Stimulated activated CD4-positive, alpha-beta T cell treated with anti-CD3 and anti-CD28 coated beads, Interleukin-12 subunit alpha, Interleukin-12 subunit beta, amount 100 ng/mL, for 48 hours (primary cell): ENCODE results near the gene KIFAP3.

Experiments
- DNase-seq, 3 donors: peaks; one replicate each; pipeline ENCODE4 v3.0.0-alpha.2; 2020; ENCODE audit warnings: low read depth in 2 of 3, low spot score in 1 of 3

The KIFAP3 gene

DNA sequence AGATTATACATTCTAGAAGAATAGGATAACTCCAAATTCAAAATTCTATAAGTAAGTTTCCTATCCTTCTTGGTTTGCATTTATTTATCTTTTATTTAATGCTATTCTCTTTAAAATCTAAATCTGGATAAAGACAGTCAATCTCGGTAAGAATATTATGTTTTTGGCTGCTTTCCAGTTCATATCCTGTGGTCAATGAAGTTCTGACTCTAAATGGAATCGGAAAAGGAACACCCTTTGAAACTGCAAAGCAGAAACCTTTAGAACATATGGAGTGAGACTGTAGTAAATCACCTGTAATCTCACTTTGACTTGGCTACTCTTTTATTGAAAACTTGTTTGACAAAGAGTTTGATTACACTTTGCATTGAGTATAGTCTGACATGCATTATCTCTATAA, 85.2 kb downstream of the KIFAP3 start:
- DNase-seq = no peak

- no peak for DNase-seq
These were observed 88.7 kb downstream of the KIFAP3 start for GRCh38 chr1:169985757-169986156.

GRCh38 chr1:169974067-169974466, 100.4 kb downstream of the KIFAP3 start:
- DNase-seq = no peak

- no peak for DNase-seq
These were observed 104.4 kb downstream of the KIFAP3 start for GRCh38 chr1:169970114-169970513.

GRCh38 chr1:169968174-169968573, 106.3 kb downstream of the KIFAP3 start:
- no peak for DNase-seq

DNA sequence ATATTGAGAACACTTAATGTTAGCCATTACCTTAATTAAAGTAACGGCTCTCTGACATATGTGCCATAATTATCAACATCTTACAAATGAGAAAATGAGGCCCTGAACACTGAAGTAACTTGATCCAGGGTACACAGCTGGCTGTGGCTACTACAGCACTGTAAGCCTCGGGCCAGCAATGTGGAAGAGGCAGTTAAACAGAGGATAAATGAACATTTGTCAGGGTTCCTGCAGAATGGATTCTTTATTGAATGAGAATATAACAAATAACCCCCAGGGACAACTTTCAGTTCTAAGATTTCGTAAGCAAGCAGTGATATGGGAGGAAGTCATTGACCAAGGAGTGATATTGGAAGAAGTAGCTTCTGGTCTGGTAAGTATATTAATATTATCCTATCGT, 110.3 kb downstream of the KIFAP3 start:
- no peak for DNase-seq

DNA sequence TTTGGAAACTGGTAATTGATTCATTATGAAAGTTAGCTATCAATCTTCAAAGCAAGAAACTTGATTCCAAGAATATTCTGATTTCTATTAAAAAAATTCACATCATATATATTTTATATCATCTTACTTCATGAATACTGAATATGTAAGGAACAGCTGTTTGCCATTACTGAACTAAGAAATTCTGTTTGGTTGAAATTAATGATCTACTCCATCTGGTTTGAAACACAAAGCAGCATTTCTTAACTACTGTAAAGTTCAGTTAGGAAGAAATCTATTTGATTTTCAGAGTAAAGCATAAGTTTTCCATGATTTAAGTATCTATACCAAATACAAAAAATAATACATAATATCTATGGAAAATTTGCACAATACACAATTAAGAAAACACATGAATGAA, 114.8 kb downstream of the KIFAP3 start:
- DNase-seq = no peak

GRCh38 chr1:169958987-169959386, 115.5 kb downstream of the KIFAP3 start:
- no peak for DNase-seq

DNA sequence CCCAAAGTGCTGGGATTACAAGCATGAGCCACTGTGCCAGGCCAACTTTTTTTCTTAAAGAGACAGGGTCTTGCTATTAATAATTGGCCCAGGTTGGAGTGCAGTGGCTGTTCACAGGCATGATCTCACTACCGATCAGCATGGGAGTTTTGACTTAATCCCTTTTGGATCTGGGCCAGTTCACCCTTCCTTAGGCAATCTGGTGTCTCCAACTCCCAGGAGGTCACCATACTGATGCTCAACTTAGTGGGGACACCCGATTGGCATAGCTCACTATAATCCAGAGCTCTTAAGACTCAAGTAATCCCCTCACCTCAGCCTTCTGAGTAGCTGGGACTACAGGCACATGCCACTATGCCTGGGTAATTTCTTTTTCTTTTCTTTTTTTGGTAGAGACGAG, 116.6 kb downstream of the KIFAP3 start:
- DNase-seq = no peak

GRCh38 chr1:169951108-169951507, 123.4 kb downstream of the KIFAP3 start:
- DNase-seq = no peak

DNA sequence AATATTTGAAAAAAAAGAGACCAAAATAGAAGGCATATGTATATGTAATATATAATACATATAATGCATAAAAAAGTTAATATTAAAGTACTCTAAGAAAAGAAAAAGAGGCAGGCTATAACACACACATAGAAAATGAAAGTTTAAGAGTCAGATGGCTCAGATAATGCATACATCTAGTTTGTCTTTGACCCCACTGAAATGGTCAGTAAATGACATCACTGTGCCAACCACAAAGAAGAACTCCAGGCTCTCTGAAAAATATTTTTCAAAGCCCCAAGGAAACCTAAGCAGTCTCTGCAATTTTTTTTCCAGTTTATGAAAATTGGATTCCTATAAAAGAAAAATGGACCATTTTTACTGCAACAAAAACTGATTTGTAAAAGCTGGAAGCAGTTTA, 125.4 kb downstream of the KIFAP3 start:
- DNase-seq = no peak

DNA sequence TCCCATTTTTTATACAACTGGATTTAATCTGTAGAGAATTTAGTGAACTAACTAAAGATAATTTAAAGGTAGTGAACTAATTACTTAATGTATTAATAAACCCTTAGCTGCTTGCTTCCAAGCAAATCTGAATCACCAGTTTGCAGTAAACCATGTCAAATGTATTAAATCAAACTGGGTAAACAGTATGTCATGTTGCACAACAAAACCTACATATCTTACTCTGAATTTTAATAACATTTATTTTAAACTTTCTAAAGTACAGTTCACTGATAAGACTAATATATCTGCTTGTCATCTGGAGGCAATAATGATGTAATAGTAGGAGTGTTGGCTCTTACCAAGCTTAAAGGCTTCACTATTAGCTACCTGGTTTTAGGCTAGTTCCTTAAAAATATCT, 128.3 kb downstream of the KIFAP3 start:
- DNase-seq = no peak

DNA sequence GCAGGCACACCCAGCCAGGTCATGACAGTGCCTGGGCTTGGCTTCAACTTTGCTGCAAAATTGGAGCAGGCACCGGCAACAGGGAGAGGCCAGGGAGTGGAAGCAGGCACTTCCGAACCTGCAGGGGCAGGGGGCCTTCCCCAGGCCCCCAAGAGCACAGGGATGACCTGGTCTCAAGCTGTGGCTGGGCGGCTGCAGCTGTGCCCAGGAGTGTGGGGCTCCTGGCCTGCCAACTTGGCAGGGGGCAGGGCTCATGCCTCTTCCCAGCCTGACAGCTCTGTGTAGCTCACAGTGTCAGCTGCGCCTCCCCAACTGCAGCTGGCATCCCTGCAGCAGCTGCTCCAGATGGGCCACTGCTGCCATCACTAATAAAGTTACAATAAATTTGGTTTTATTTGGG, 129.3 kb downstream of the KIFAP3 start:
- DNase-seq = no peak

DNA sequence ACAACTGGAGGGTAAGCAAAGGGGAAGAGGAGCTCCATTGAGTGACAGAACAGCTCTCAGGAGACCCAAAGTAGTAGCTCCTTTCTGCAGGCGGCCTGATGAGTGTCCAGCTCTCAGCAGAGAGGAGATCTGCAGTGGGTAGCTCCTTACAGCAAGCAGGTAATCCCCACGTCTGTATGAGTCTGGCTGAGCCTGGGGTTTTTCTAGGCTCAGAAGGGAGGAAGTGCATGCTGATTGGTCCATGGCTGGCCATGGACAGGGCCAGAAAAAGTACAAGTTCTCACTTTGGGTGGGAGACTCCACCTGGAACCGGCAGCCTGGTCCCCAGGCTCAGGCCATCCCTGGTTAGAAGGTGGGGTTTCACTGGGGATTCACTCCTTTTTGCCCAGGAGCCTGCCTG, 129.9 kb downstream of the KIFAP3 start:
- no peak for DNase-seq

DNA sequence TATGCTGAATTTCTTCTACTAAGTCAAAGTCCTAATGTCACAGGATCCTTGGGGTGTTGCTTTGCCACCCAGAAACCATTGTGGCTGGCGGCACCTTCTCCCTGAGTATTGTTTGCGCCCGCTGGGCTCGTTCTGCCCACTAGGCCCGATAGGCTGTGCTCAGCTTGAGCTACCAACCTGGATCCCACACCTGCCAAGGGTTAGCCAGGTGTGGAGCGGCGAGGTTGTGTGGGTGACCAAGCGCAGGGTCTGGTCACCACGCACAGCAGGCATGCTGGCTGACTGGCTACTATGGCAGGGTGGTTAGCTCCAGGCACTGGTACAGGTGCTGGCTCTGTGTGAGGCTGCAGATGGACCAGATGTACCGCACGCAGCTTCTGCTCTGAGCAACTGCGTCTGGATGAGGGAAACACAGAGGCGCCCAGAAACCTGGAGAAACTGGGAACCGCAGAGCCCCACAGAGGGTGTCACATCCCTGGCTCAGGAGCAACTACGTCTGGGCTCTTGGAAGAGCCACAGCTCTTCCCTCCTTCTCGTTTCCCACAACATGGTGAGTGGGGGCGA, 130.4 kb downstream of the KIFAP3 start:
- no peak for DNase-seq

DNA sequence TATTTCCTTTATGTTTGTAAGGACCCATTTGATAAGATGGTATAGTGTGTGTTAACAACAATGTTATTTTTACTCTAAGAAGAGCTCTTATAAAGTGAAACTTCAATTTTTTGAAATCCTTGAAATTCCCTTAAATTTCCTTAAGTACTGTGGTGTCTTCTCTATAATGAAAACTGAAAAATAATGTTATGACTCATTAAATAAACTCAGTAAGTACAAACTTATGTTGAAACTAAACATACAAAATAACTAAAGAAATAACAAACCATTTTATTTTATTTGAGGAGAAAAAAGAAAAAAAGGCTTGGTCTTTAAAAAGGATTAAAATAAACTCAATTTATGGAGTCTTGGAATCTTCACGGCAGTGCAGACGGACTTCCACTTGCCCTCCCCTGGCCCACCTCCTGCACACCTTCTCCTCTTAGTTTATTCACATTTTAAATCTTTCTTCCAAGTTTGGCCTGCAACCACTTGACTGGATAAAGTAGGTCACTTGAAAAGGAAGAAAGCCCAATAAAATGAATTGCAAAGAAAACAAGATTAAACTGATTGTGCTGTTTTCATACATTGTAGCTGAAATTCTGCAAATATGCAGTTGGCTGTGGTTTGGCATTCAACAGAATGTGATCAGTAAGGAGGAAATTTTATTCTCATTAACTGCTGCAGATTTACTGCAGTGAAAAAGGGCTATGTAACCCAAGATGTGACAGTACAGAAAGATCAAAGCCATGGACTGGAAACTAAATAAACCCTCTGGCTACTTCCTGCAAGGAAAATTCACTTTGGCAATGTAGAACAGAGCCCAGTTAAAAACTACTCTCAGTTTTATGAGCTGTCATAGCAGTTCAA, 132.3 kb downstream of the KIFAP3 start:
- no peak for DNase-seq

- no peak for DNase-seq
These were observed 140.3 kb downstream of the KIFAP3 start for GRCh38 chr1:169933984-169934725.

DNA sequence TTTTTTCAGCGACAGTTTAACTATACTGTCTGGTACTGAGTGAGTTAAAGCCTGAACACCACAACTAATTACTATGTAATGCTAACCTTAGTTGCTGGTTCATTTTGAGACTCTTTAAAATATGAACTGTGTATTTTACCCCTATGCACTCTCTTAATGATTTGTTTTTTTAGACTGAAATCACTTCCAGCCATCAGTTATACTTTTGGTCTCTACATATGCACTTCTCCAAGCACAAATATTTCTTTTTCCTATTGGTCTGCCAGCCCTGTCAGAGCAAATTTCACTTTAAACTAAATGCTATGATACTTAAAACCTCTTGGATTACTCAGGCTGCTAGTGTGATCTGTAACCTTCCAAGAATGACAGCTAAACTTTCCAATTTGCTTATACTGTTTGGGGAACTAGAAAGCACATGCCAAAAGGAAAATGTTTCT, 142.7 kb downstream of the KIFAP3 start:
- no peak for DNase-seq

DNA sequence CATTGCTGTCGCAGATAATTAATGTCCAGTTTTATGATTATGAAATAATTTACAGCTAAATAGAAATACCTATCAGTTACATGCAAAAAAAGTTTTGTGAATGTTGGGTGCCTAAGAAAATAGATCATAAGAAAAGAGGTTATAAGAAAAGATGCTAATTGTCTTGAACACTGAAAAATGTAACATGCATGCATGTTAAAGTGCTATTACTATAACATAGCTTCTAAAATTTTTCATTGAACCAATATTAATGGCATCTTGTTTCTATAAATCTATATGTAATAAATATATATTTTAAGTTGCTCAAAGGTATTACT, 145.3 kb downstream of the KIFAP3 start:
- DNase-seq = no peak

GRCh38 chr1:169928438-169929209, 145.9 kb downstream of the KIFAP3 start:
- no peak for DNase-seq
